Stimulated activated CD4-positive, alpha-beta T cell treated with anti-CD3 and anti-CD28 coated beads, Interleukin-12 subunit alpha, Interleukin-12 subunit beta, amount 100 ng/mL, for 24 hours (primary cell): ENCODE measurements around the gene USP6NL.
"Not testable (repeated sequence)": the region's sequence is repeated elsewhere in the genome, so short reads cannot be mapped to it uniquely, and the experiment has no call there.

Source experiments
- DNase-seq, 2 experiments: peaks; one replicate each; pipeline ENCODE4 v3.0.0-alpha.2; 2020; ENCODE audit warnings: low read depth in 2 of 2

USP6NL gene

DNA sequence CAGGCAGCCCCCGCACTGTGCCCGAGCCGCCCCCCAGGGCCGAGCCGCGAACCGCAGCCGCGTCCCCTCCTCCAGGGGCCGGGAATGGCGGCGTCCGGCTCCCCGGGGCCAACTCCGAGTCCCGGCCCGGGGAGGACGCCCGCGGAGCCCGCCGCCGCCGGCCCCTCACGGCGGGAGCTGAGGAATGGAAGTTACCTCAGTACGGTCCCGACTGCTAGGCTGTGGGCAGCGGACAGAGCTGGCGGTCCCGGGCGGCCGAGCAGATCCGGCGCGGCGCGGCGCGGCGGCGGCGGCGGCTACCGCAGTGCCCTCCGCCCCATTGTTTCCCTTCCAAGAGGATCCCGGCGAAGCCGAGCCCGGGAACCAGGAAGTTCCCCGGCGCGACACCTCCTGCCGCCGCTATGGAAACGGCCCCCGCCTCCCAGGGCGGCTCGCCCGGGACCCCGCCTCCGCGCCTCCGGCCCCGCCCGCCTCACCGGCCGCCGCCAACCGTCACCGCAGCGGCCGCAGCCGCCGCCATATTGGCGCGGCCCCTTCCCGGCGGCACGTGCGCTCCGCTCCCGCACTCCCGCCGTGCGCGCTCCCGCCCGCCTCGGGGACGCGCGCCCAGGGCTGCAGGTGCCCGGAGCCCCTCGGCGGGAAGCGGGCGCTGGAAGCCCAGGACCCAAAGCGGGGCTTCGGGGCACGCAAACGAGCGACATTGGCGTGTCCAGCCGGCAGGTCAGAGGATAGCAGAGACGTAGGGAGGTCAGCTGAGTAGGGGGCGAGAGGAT is at the start of gene USP6NL:
USP6NL (minus strand) TSS at position 403 of the 773 bp plus-strand sequence. CDS start 14,016 bp downstream, outside the sequence.
- peak; percentile 39 to 54 for DNase-seq

DNA sequence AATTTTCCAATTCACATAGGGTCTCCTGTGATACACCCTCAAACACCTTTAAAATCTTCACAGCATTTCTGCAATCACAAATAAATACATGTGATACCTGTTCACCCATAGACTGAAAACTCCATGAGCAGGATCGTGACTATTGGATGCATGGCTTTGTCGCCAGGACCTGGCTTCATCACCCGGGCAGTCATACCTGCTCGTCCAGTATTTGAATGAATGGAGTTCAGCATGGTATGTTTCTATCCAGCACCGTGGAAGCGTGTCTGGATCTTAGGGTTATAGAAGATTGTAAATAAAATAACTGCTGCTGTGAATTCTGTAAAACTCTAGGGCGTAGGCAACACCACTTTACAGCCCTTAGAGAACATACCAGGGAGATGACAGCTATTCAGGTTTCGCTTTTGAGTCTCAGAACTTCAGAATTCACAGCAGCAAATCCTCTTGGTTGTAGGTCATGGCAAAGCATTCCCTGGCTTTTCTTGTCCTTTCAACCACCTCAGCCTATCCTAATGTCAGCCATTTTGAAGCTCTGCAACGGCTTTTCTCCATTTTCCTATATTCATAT is 47.4 kb upstream of the USP6NL start:
- no peak for DNase-seq

DNA sequence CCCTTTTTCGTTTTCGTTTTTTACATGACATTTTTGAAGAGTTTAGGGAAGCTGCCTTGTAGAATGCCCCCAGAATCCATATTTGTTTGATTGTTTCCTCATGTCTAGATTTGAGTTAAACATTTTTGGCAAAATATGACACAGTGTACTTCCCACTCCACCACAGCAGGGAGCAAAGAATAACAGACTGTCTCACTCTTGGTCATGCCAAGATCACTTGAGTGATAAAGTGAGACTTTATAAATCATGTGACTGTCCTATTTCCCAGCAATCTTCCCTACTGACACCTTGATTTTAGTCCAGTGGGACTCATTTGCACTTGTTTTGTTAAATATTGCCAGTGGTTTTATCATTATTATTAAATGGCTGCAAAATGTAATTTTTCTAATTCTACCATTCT is 44.4 kb upstream of the USP6NL start:
- no peak for DNase-seq

DNA sequence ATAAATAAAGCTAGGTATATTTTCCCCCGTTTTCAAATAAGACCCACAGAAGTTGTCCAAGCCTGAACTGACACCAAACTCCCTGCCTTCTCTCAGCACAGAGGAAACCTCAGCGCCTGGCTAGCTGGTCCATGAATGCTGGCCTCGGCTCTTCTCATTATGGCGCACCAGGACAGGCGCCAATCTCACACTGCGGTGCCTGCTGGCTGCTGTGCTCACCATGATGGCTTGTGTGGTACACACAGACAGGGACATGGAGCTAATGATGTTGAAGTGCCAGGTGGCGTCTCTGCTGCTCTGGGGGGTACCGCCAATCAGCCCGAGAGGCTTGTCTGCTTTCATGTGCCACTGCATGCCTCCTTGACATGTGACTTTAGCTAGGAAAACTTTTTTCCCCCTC is 43.2 kb upstream of the USP6NL start:
- no peak for DNase-seq

DNA sequence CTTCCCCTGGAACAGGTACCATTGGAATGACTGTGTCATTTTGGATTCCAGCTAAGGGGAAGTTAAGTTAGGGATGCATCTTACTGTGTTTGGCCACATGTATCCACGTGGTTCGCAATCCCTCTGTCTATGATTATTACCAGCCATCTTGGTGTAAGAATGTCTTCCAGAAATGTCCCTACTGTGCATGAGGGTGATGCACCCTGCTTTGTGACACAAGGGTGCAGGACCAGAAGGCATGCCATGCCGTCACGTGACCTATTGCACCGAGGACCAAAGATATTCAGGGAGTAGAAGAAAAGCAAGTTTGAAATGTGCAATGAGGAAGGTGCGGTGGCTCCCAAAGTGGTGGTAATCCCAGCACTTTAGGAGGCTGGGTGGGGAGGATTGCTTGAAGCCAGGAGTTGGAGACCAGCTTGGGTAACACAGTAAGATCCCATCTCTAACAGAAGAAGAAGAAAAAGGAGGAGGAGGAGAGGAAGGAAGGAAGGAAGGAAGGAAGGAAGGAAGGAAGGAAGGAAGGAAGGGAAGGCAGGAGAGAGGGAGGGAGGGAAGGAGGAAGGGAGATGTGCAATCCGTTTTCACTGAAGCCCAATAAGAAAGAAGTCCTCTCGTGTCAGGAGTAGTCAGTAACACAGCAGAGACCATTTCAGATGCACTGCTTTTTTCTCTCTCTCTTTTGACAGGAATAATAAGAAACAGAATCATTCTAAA is 42.5 kb upstream of the USP6NL start:
- no peak for DNase-seq

DNA sequence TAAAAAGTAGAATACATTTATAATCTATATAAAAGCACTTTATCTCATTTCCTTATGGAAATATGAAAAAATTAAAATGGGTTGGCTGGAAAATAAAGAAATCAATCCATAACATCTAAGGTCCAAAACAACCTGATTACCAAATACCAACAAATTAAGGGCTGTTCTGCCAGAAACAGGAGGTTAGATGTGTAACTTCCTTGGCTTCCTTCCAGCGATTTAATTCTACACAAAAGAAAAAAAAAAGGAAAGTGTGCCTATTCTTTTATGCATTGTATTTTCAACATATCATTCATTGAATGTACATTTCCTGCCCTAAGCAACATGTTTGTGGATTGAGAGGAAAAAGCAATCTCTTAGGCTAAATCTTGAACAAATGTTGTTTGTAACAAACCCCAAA is 36.2 kb upstream of the USP6NL start:
- no peak for DNase-seq

DNA sequence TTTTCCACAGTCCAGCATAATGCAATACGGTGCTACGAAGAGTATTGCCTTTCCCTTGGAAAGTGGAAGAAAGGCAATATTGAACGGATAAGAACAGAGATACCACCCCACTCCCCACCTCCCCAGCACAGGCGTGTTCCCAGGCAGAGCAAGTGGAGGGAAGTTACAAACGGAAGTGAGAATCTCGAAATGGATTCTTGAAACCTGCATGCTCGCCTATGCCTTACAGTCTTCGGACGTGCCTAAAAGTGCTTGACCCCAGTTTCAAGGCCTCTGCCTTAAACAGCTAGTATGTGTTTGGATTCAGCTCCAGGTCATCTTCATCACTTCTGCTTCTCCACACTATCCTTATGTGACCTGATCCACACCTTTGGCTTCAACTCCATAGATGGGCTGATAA is 35.0 kb upstream of the USP6NL start:
- DNase-seq: no peak

DNA sequence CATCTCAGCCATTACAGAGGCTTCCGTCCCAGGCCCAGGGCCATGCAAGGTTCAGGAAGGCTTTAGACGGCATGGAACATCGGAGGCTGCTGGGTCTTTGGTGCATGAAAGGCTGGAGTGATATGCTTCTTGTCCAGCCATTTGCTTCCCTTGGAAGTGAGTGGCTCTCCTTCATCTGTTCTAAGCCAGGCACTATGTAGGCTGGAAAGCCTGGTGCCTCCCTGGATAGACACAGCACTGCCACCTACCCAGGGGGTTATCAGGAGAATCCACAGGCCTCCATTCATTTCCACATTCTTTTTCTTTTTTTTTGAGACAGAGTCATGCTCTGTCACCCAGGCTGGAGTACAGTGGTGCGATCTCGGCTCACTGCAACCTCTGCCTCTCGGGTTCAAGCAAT is 31.6 kb upstream of the USP6NL start:
- DNase-seq: no peak

DNA sequence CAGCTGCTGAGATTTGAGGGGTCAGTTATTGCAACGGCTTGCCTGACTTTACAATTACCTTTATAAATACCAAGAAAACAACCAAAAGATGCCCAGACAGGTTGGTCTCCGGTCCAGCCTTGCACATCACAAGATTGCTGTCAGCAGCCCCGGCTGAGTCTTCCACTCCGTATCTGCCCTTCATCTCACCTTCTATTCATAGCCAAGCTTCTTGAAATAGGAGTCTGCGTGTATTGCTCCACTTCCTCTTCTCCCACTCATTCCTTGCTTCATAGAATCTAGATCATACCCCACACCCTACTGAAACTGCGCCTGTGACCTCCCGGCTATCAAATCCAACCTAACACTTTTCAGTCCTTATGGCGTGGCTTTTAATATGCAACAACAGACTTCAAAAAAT is 31.1 kb upstream of the USP6NL start:
- DNase-seq: no peak

DNA sequence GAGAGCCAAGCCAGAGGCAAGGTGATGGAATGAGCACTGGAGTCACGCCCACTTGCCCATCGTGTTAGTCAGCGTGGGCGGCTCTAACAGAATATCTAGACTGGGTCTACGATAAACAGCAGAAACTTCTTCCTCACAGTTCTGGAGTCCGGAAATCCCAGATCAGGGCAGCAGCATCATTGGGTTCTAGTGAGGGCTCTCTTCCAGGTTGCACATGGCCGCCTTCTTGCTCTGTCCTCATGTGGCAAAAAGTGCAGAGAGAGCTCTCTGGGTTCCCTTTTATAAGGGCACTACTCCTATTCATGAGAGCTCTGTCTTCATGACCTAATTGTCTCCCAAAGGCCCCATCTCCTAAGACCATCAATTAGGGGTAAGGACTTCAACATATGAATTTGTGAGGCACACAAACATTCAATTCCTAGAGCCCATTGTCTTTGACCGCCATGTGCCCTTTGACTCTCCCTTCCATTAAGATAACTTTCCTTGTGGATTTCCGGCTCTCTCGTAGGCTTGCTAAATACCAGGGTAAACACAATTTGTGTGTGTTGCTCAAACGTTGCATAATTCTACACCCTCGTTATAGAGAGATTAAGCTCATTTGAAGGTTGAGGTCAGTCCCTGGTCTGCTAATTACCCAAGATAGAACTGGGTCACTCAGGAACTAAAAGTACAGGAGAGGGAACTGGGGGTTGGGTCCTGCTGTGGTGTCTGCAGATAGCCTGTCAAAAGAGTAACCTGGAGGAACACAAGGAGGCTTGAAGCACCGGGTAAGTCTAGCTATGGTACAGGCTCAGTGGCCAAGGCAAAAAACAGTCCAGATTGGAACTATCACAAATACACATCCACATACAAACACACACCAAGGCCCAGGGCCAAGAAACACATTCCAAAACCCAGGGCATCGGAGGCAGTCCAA is 28.7 kb upstream of the USP6NL start:
- no peak for DNase-seq

DNA sequence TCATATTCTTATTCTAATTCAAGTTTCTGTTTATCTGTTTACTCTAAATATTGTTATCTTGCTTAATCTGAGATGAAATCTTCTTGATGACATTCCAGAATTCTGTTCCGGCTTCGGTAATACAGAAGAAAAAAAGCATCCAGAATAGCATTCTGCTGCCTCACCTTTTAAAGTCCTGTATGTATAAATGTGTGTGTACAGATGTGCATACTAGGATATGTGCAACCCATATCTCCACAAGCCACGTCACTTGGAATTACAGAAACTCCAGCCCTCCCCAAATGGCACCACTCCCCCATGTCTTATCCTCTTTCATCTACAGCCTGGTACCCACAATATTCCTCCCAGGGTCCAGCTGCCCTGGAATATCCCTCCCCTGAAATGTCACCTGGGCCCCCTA is 27.9 kb upstream of the USP6NL start:
- no peak for DNase-seq

DNA sequence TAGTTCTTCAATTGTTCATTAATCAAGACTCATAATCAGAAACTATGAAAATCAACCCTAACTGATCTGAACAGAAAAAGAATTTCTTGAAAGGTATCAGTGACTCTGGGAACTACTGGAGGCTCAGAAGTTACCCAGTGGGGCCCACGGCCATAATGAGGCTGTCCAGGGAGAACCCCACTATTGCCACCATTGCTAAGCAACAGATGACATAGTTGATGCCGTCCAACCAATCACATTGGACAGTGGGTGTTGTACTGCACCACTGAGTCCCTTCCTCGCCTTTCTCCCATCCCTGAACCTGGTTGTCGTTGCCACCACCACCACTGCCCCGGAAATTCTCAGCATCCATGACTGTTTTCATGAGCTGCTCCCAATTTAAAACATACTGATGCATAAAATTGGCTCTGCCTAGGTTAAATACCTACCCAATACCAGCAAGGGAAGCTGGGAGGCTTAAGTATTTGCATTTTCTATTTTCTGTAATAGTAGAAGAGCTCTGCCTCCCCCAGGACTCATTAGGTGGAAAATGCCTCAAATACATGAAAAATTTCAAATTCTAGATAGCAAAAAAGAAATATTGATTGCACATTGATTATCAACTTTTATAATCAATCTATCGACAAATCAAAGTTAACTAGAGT is 26.7 kb upstream of the USP6NL start:
- DNase-seq: no peak

DNA sequence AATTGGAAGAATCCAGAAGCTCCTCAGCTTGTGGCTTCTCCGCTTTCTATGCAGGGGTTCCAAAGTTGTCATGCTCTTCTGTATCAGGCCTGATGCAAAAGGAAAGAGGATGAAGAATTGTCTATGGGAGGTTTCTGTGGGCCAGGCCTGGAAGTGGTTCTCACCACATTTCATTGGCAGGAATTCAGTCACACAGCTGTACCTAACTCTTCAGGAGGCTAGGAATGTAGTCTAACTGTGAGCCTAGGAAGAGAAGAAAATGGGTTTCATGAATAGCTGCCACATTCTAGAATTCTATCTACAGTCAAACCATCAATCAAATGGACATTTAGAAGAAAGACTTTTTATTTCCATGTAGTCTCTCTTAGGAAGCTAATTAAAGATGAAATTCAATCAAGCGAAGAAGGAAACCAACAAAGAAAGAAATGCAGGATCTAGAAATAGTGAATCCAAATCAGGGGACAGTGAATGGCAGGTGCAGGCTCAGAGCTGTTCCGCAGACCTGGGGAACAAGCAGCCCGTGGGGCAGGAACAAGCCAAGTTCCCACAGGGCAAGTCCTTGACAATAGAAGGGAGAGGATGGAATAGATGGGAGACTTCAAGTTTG is 25.4 kb upstream of the USP6NL start:
- no peak for DNase-seq

DNA sequence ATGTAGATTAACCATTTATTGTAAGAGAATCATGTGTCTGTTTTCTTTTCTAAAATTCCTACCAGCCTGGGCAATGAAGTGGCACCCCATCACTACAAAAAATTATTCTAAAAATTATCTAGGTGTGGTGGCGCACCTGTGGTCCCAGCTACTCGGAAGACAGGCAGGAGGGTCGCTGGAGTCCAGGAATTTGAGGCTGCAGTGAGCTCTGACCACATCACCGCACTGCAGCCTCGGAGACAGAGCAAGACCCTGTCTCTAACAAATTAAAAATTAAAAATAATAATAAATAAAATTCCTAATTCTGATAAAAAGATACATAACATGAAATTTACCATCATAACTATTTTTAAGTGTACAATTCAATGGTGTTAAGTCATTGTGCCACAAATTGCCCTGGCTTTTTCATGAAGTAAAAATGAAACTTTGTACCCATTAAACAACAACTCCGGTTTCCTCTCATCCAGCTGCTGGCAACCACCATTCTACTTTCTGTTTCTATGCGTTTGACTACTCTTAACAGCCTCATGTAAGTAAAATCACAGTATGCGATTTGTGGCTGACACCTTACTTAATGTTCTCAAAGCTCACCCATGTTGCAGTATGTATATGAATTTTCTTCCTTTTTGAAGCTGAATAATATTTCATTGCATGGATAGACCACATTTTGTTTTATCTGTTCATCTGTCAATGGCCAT is 20.6 kb upstream of the USP6NL start:
- DNase-seq: no peak

DNA sequence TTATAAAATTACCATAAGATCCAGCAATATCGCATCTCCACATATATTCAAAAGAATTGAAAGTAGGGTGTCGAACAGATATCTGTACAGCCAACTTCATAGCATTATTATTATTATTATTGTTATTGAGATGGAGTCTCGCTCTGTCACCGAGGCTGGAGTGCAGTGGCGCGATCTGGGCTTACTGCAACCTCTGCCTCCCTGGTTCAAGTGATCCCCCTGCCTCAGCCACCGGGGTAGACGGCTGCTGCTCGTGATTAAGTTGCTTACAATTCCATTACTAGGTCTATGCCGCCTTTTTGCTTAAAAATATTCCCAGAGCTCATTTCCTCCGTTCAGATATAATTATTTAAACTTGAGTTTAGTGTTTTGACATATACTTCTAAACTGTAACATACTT is 19.8 kb upstream of the USP6NL start:
- DNase-seq: no peak

DNA sequence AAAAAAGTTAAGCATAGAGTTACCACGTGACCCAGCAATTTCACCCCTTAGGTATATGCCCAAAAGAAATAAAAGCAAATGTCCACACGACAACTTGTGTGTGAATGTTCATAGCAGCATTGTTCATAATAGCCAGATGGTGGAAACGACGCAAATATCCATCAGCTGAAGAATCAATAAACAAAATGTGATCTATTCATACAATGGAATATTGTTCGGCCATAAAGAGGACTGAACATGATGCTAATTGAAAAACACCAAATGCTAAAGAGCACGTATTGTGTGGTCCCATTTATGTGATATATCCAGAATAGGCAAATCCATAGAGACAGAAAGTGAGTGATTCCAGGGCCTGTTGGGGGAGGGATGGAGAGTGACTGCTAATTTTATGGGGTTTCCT is 18.3 kb upstream of the USP6NL start:
- no peak for DNase-seq

DNA sequence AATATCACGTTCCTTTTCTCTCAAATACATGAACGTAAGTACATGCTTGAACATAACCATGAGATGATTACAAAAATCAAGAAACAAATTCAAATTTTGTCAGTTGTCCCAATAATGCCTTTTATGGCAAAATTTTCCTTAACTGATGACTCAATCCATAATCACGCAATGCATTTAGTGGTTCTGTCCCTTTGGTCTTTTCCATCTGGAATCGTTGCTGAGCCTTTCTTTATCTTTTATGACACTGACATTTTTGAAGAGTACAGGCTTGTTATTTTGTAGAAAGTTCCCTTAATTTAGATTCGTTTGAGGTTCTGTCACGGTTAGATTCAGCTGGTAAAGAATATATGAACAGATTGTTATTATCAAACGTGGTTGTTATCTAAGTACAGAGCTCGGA is 16.5 kb upstream of the USP6NL start:
- not testable (repeated sequence) for DNase-seq

DNA sequence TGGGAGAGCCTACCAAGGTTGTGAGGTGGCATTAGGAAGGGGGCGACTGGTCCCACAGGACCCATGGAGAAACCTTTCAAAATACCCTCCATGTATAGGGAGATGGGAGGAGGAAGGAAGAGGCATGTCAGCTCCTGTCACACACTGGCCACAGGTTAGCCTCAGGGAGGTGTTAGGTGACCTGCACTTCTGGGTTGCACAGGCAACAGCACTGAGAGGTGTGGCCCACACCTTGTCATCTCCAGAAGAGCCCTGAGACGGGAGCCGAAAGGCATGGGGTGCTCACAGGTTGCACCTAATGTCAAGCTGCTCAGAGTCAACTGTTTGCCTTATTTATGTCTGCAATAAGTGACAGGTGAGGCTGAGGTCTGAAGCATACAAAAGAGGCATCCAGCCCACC is 14.6 kb upstream of the USP6NL start:
- DNase-seq: no peak

DNA sequence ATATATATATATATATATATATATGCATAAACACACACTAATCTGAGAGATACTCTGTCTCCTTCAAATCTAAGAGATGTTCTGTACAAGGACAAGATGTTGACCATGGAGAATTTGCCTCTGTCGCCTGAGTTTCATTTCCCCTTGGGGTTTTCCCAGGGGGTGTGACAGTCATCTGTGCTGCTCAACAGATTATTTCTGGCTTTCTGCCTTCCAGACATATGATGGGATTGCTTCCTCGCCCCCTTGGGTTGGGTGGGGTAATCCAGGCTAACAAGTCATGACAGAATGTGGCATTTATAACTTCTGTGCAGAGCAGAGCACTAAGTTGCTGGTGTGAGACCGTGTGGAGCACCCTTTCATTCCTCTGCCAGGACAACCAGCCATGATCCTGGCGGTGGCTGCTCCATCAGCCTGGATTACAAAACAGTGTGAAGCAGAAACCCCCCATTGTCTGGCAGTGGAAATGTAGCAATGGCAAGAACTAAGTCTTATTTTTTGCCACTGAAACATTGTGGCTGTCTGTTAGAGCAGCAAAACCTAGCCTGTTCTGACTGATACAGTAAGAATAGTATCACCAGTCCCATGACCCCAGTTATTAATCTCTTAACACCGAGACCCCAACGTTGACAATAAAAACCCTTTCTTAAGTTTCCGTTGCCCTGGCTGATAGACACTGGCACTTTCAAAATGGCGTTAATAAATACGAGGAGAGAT is 13.7 kb upstream of the USP6NL start:
- DNase-seq: no peak

DNA sequence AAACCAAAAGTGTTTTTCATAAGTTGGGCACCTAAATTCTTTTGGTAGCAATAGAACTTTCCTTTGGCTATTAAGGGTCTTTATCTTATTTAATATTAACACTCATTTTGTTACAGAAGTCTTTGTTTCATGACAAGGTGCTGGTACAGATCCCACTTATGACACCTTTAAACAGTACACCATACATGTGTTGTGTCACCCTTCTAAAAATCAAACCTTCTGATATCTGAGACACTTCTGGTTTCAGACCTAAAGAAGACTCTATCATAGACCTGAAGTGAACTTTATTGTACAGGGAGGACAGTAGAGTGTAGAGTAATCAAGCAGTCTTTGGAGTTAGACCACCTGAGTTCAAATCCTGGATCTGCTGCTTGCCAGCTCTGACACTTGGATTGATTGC is 5.8 kb upstream of the USP6NL start:
- no peak for DNase-seq
